ENCODE results near the gene CCL19. TPM values are rescaled to one million over a fixed set of nuclear protein-coding genes. Genes with fewer than 3 reads are reported as not detected.
"Not testable (repeated sequence)": the region's sequence is repeated elsewhere in the genome, so short reads cannot be mapped to it uniquely, and the experiment has no call there.

Gene CCL19
- total RNA-seq, 4 donors from 2014 or later, result 1.2 TPM; not detected in 3

GRCh38 chr9:34732478-34732877, 41.4 kb upstream of the CCL19 start:
- Histone ChIP-seq H3K27me3 (no peaks in the 10 kb centered on the region), H3K4me1 (no peaks in the 10 kb centered on the region), H3K36me3 (no peaks in the 10 kb centered on the region), H3K4me3 (no peak overlapping the region), H3K27ac (no peak overlapping the region), H3K9me3 (no peaks in the 10 kb centered on the region)
- TF ChIP-seq POLR2AphosphoS5 (IDR thresholded peaks at IDR 0.05) (no peak), CTCF (IDR thresholded peaks at IDR 0.05) (no peak), EP300 (IDR thresholded peaks at IDR 0.05) (no peak), POLR2A (IDR thresholded peaks at IDR 0.05) (no peak)
- no peak for ATAC-seq
- 95 to 100% methylated on average over 1 of the region's 1 CpG for WGBS, 2 donors (ENCODE audit: low coverage in 1 of 2)

- H3K27me3 ChIP-seq, result no peaks in the 10 kb centered on the region
- H3K27ac ChIP-seq, result no peak overlapping the region
- no peaks in the 10 kb centered on the region for H3K36me3 ChIP-seq
- H3K9me3 ChIP-seq, result no peaks in the 10 kb centered on the region
- peaks cover 0 to 4% (median 0%) of the 10 kb centered on the region in 3 donors for H3K4me1 ChIP-seq
- WGBS, 2 donors (ENCODE audit: low coverage in 1 of 2), result 90 to 96% methylated on average over 2 to 5 of the region's 11 CpGs
- no peak overlapping the region for H3K4me3 ChIP-seq
- ATAC-seq, result no peak
- TF ChIP-seq POLR2AphosphoS5 (IDR thresholded peaks at IDR 0.05) (no peak), EP300 (IDR thresholded peaks at IDR 0.05) (no peak), POLR2A (IDR thresholded peaks at IDR 0.05) (no peak), CTCF (IDR thresholded peaks at IDR 0.05) (no peak)
These were observed 32.1 kb upstream of the CCL19 start for GRCh38 chr9:34723141-34723540.

GRCh38 chr9:34719769-34720025, 28.6 kb upstream of the CCL19 start:
- not testable (repeated sequence) for H3K27ac ChIP-seq, H3K4me3 ChIP-seq, ATAC-seq, H3K4me1 ChIP-seq, H3K9me3 ChIP-seq, H3K36me3 ChIP-seq, H3K27me3 ChIP-seq

- ATAC-seq, result peak; percentile 65
- Histone ChIP-seq H3K36me3 (no peaks in the 10 kb centered on the region), H3K4me3 (no peak overlapping the region), H3K27ac (no peak overlapping the region), H3K9me3 (no peaks in the 10 kb centered on the region), H3K4me1 (peaks cover 0 to 9% (median 0%) of the 10 kb centered on the region in 3 donors), H3K27me3 (no peaks in the 10 kb centered on the region)
- 84 to 88% methylated on average over 1 to 6 of the region's 8 CpGs for WGBS, 2 donors (ENCODE audit: low coverage in 1 of 2)
- TF ChIP-seq POLR2AphosphoS5 (IDR thresholded peaks at IDR 0.05) (no peak), POLR2A (IDR thresholded peaks at IDR 0.05) (no peak), EP300 (IDR thresholded peaks at IDR 0.05) (no peak), CTCF (IDR thresholded peaks at IDR 0.05) (no peak)
These were observed 28.1 kb upstream of the CCL19 start for GRCh38 chr9:34719021-34719768.

GRCh38 chr9:34717996-34718614, 27.0 kb upstream of the CCL19 start:
- Histone ChIP-seq H3K9me3 (no peaks in the 10 kb centered on the region), H3K27me3 (no peaks in the 10 kb centered on the region), H3K36me3 (no peaks in the 10 kb centered on the region), H3K4me3 (no peak overlapping the region), H3K27ac (no peak overlapping the region), H3K4me1 (peaks cover 0 to 9% (median 0%) of the 10 kb centered on the region in 3 donors)
- no peak for TF ChIP-seq POLR2A (IDR thresholded peaks at IDR 0.05)
- no peak for TF ChIP-seq EP300 (IDR thresholded peaks at IDR 0.05)
- TF ChIP-seq POLR2AphosphoS5 (IDR thresholded peaks at IDR 0.05), result no peak
- TF ChIP-seq CTCF (IDR thresholded peaks at IDR 0.05), result no peak
- no peak for ATAC-seq
- WGBS, 2 donors (ENCODE audit: low coverage in 1 of 2), result 21 to 25% methylated on average over 2 to 3 of the region's 3 CpGs

All from gastroesophageal sphincter (tissue), 4 donors.